ENCODE measurements around the gene OR10G7.
"Not testable (repeated sequence)": the region's sequence is repeated elsewhere in the genome, so short reads cannot be mapped to it uniquely, and the experiment has no call there.

OR10G7 gene

DNA sequence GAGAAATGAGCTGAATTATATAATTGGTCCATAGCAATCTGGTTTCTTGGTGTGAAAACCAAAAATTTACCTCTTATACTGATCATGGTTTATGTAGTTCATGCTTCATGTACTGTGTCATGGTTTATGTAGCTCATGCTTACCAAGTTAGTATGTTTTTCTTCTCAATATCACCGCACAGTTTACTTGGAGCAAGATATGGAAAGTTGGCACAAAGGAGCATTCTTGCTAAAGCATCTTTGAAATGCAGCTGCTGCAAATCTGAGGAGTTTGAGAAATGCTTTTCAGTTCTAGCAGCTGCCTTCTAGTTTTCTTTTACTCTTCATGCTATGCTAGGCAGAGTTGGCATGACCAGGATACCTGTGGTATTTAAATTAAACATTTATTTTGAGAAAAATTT is 4.5 kb downstream of the OR10G7 start:
- no peak for DNase-seq

DNA sequence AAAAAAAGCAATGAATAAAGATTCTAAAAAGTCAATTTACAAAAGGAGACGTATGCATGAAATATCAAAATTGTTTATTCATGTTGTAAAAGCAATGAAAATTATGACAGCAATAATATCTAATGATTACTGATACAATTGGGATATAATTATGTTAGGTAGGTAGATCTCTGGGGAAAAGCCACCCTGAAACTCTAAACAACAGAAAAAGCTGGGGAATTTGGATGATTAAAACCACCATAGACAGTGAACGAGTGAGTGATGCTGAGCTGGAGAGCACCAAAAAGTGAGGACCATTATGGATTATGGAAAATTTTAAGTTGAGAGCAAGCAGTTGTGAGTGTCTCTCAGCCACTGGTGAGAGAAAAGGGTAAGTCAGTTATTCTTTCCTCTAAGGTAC is 14.6 kb downstream of the OR10G7 start, which contains the start of gene OR10G8:
Gene OR10G8 (plus strand): TSS at position 301 of the 400 bp plus-strand sequence. CDS start 2,825 bp downstream, outside the sequence.
- no peak for DNase-seq

DNA sequence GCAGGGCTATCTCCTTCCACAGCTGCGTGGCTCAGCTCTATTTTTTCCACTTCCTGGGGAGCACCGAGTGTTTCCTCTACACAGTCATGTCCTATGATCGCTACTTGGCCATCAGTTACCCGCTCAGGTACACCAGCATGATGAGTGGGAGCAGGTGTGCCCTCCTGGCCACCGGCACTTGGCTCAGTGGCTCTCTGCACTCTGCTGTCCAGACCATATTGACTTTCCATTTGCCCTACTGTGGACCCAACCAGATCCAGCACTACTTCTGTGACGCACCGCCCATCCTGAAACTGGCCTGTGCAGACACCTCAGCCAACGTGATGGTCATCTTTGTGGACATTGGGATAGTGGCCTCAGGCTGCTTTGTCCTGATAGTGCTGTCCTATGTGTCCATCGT is 25.3 kb downstream of the OR10G7 start:
- not testable (repeated sequence) for DNase-seq

DNA sequence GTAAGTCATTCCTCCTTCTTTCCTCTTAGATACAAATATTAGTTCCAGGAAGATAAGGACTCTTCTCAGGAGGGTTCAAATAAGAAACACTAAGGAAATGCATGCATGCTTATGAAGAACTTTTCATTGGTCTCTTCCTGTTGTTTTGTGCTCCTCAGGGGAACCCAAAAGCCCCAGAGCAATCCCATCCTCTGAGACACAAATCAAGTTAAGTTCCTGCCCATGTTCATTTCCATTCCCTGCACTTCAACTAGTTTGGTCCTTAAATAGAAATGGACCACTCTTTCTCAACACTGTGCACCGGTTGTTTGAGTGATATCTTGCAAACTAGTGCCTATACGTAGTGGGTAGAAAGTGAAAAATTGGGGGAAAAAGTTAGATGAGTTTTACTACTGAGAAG is 28.4 kb downstream of the OR10G7 start, which contains the start of gene OR10G4:
Gene OR10G4 (plus strand): TSS at position 301 of the 400 bp plus-strand sequence. CDS start 2,578 bp downstream, outside the sequence.
- no peak for DNase-seq

DNA sequence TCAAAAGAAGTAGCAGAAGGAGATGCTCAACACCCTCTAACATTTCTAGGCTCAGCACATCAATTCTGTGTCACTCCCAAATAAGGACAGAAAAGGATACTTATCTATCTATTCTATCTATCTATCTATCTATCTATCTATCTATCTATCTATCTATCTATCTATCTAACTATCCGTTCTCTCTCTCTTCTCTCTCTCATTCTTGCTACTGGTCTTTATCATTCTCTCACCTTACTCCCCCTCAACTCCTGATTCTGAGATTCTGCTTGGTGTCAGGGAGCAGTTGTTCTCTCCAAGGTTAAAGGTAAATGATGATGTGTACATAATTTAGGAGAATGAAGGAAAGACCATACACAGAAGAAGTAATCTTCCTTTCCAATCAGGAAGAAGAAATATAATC is 46.0 kb downstream of the OR10G7 start, which contains the start of gene OR10G6:
Gene OR10G6 (minus strand): TSS at position 43 of the 400 bp plus-strand sequence. CDS start 0 bp downstream, at position 43.
- DNase-seq = no peak
